ENCODE data around the gene KLHL14. TPM values are rescaled to one million over a fixed set of nuclear protein-coding genes. Genes with fewer than 3 reads are reported as not detected.

The KLHL14 gene
- total and polyA plus RNA-seq, 10 of the 15 experiments (the other 5 are each of a cell fraction or from before 2014, with no cell fraction given) = 0.03 to 0.05 TPM; not detected in 8

- CTCF ChIA-PET = interaction anchor here (0.6 kb wide), 1 partner anchor 596 kb away, joined by 3 read pairs; no protein-coding TSS in a partner anchor
- H2AFZ ChIP-seq (ENCODE audit: control insufficient read depth, low read depth, low read length) = no peak overlapping the region
- H3K9ac ChIP-seq (ENCODE audit: control insufficient read depth, insufficient read depth, low read length) = no peak overlapping the region
- H3K36me3 ChIP-seq (ENCODE audit: control insufficient read depth in 2 of 2, insufficient read depth in 2 of 2, low read length in 1 of 2) = no peaks in the 10 kb centered on the region
- 6% methylated on average over 9 of the region's 9 CpGs for WGBS (ENCODE audit: insufficient coverage, insufficient replicate concordance, low lambda C conversion rate, missing lambda C conversion rate)
- no peak overlapping the region for H3K4me3 ChIP-seq
- DNase-seq (ENCODE audit: low read depth, low spot score) (peak; percentile 30), ATAC-seq (peak; percentile 96), FAIRE-seq (peak; percentile 69)
- POLR2A ChIA-PET = interaction anchor here (0.6 kb wide), 1 partner anchor 253 kb away, joined by 7 read pairs; no protein-coding TSS in a partner anchor
- H3K27me3 ChIP-seq (replicated peaks in 1 of 2; ENCODE audit: control insufficient read depth in 2 of 2, insufficient read depth in 2 of 2, low read length in 1 of 2) = no peaks in the 10 kb centered on the region; a peak in 2 of 4 replicates
- intact Hi-C loops (cut with micrococcal nuclease; ENCODE audit: unreplicated experiment) (no loop called here), in situ Hi-C loops (cut with MboI) (no loop called here)
- no TSS peak for BruUV-seq (replicated peaks)
- H3K9me3 ChIP-seq (replicated peaks; ENCODE audit: control insufficient read depth, insufficient read depth, low read length) = no peaks in the 10 kb centered on the region; the same call in 2 of the 3 replicates
- H3K4me1 ChIP-seq (ENCODE audit: control insufficient read depth, insufficient read depth, low read length) = peaks cover 3% of the 10 kb centered on the region; the same call in 1 of the 2 replicates
- RAD21 ChIA-PET (ENCODE audit: unreplicated experiment) = no interaction called here
- SMC1A ChIA-PET (ENCODE audit: uncharacterized antibody, unreplicated experiment) = no interaction called here
- H3K27ac ChIP-seq (ENCODE audit: control insufficient read depth, insufficient read depth) = no peak overlapping the region
- H3K4me2 ChIP-seq (ENCODE audit: control insufficient read depth, insufficient read depth) = peak overlapping the region; percentile 63
- no peaks in the 10 kb centered on the region for H4K20me1 ChIP-seq (ENCODE audit: control insufficient read depth, insufficient read depth)
- no peaks in the 10 kb centered on the region for H3K79me2 ChIP-seq (ENCODE audit: control insufficient read depth, insufficient read depth, low read length)
- TF ChIP-seq ATF7 (IDR thresholded peaks at IDR 0.05; ENCODE audit: low read depth) (peak; percentile 80), EP300 (IDR thresholded peaks at IDR 0.05; ENCODE audit: borderline replicate concordance in 1 of 2, control insufficient read depth in 1 of 2, low read depth in 2 of 2, low read length in 2 of 2) (peak; percentile 60 to 74; a peak in 2 of 4 replicates), IRF4 (IDR thresholded peaks at IDR 0.05; ENCODE audit: low read depth, low read length) (0 out of 2 replicates have a peak, but pooled peaks have one; percentile 48), STAT1 (conservative IDR thresholded peaks at IDR 0.05) (no peak), ZBTB4 (CRISPR knock-in tag; IDR thresholded peaks at IDR 0.05) (no peak), ATF2 (IDR thresholded peaks at IDR 0.05; ENCODE audit: low read length) (peak; percentile 72), CBX3 (IDR thresholded peaks at IDR 0.05; ENCODE audit: borderline replicate concordance, low read depth) (no peak), MTA2 (IDR thresholded peaks at IDR 0.05; ENCODE audit: low read depth) (peak; percentile 88), MEF2B (IDR thresholded peaks at IDR 0.05; ENCODE audit: partially characterized antibody, poor library complexity, severe bottlenecking) (peak; percentile 25), SIN3A (IDR thresholded peaks at IDR 0.05; ENCODE audit: low read depth, low read length) (no peak), NR2F1 (conservative IDR thresholded peaks at IDR 0.05) (peak; percentile 61; the same call in 1 of the 2 replicates), SKIL (IDR thresholded peaks at IDR 0.05; ENCODE audit: low read depth, poor library complexity, severe bottlenecking) (peak; percentile 74), USF2 (IDR thresholded peaks at IDR 0.05; ENCODE audit: borderline replicate concordance, low read depth, low read length) (no peak), CREB1 (IDR thresholded peaks at IDR 0.05; ENCODE audit: low read depth) (peak; percentile 50; the same call in 1 of the 2 replicates), DPF2 (IDR thresholded peaks at IDR 0.05) (0 out of 2 replicates have a peak, but pooled peaks have one; percentile 46), BHLHE40 (IDR thresholded peaks at IDR 0.05; ENCODE audit: borderline replicate concordance in 1 of 2, low read depth in 2 of 2, low read length in 1 of 2) (peak; percentile 48 to 65; a peak in 2 of 4 replicates)
Observed at GRCh38 chr18:32730620-32731091, 42.2 kb downstream of the KLHL14 start.

Data from GM12878 (cell line).